ENCODE data around the gene KLHL40.

- TF ChIP-seq CTCF (IDR thresholded peaks at IDR 0.05) (no peak), EP300 (IDR thresholded peaks at IDR 0.05) (no peak), POLR2A (IDR thresholded peaks at IDR 0.05) (no peak), POLR2AphosphoS5 (IDR thresholded peaks at IDR 0.05) (no peak)
Observed at GRCh38 chr3:42708611-42709151, 23.3 kb downstream of the KLHL40 start.

Data from suprapubic skin (tissue), 4 donors.